Astrocyte of the hippocampus (primary cell): ENCODE data around the gene NXPE4.
A peak's percentile ranks its signal among the peaks of the same experiment; 100 is the strongest.
"Not testable (repeated sequence)": the region's sequence is repeated elsewhere in the genome, so short reads cannot be mapped to it uniquely, and the experiment has no call there.

Experiments used
- DNase-seq: peaks from one replicate; pipeline ENCODE4 v3.0.0; 2011; ENCODE audit warnings: low read depth, low spot score

NXPE4 gene

DNA sequence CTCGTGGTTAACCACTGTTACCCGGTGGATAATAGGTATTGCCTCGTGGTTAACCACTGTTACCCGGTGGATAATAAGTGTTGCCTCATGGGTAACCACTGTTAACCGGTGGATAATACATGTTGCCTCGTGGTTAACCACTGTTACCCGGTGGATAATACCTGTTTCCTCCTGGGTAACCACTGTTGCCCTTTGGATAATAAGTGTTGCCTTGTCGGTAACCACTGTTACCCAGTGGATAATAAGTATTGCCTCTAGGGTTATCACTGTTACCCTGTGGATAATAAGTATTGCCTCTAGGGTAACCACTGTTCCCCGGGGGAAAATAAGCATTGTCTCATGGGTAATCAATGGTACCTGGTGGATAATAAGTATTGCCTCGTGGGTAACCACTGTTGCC is 15.0 kb upstream of the NXPE4 start:
- DNase-seq, result no peak

DNA sequence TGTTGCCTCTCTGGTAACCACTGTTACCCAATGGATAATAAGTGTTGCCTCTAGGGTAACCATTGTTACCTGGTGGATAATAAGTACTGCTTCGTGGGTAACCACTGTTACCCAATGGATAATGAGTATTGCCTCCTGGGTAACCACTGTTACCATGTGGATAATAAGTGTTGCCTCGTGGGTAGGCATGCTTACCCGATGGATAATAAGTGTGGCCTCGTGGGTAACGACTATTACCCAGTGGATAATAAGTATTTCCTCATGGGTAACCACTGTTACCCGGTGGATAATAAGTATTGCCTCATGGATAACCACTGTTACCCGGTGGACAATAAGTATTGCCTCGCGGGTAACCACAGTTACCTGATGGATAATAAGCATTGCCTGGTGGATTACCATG is 13.8 kb upstream of the NXPE4 start:
- no peak for DNase-seq

DNA sequence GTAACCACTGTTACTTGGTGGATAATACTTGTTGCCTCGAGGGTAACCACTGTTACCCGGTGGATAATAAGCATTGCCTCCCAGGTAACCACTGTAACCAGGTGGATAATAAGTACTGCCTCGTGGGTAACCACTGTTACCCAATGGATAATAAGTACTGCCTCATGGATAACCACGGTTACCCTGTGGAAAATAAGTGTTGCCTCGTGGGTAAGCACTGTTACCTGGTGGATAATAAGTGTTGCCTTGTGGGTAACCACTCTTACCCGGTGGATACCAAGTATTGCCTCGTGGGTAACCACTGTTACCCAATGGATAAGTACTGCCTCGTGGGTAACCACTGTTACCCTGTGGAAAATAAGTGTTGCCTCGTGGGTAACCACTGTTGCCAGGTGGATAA is 13.0 kb upstream of the NXPE4 start:
- not testable (repeated sequence) for DNase-seq

DNA sequence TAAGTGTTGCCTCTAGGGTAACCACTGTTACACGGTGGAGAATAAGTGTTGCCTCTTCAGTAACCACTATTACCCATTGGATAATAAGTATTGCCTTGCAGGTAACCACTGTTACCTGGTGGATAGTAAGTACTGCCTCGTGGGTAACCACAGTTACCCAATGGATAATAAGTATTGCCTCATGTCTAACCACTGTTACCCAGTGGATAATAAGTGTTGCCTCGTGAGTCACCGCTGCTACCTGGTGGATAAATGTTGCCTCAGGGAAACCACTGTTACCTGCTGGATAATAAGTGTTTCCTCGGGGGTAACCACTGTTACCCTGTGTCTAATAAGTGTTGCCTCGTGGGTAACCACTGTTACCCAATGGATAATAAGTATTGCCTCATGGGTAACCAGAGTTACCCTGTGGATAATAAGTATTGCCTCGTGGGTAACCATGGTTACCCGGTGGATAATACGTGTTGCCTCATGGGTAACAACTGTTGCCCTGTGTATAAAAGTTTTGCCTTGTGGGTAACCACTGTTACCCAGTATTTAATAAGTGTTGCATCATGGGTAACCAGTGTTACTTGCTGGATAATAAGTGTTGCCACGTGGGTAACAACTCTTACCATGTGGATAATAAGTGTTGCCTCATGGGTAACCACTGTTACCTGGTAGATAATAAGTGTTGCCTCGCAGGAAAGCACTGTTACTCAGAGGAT is 12.3 kb upstream of the NXPE4 start:
- DNase-seq, result no peak

DNA sequence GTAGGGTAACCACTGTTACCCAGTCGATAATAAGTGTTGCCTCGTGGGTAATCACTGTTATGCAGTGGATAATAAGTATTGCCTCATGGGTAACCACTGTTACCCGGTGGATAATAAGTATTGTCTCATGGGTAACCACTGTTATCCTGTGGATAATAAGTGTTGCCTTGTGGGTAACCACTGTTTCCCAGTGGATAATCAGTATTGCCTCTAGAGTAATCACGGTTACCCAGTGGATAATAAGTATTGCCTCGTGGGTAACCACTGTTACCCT is 11.2 kb upstream of the NXPE4 start:
- not testable (repeated sequence) for DNase-seq

DNA sequence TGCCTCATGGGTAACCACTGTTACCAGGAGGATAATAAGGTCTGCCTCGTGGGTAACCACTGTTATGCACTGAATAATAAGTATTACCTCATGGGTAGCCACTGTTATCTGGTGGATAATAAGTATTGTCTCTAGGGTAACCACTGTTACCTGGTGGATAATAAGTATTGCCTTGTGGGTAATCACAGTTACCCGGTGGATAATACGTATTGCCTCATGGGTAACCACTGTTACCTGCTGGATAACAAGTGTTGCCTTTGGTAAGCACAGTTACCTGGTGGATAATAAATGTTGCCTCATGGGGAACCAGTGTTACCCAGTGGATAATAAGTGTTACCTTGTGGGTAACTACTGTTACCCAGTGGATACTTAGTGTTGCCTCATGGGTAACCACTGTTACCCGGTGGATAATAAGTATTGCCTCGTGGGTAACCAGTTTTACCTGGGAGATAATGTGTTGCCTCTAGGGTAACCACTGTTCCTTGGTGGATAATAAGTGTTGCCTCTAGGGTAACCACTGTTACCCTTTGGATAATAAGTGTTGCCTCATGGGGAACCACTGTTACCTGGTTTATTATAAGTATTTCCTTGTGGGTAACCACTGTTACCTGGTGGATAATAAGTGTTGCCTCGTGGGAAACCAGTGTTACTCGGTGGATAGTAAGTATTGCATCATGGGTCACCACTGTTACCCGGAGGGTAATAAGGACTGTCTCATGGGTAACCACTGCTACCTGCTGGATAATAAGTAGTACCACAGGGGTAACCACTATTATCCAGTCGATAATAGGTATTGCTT is 10.6 kb upstream of the NXPE4 start:
- no peak for DNase-seq

DNA sequence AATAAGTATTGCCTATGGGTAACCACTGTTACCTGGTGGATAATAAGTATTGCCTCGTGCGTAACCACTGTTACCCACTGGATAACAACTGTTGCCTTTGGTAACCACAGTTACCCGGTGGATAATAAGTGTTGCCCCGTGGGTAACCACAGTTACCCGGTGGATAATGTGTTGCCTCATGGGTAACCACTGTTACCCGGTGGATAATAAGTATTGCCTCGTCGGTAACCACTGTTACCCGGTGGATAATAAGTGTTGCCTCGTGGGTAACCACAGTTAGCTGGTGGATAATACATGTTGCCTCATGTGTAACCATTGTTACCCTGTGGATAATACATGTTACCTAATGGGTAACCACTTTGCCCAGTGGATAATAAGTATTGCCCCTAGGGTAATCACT is 9.8 kb upstream of the NXPE4 start:
- no peak for DNase-seq

DNA sequence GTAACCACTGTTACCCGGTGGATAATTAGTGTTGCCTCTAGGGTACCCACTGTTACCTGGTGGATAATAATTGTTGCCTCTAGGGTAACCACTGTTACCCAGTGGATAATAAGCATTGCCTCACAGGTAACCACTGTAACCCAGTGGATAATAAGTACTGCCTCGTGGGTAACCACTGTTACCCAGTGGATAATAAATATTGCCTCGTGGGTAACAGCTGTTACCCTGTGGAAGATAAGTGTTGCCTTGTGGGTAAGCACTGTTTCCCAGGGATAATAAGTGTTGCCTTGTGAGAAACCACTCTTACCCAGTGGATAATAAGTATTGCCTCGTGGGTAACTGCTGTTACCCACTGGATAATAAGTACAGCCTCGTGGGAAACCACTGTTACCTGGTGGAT is 9.3 kb upstream of the NXPE4 start:
- no peak for DNase-seq

DNA sequence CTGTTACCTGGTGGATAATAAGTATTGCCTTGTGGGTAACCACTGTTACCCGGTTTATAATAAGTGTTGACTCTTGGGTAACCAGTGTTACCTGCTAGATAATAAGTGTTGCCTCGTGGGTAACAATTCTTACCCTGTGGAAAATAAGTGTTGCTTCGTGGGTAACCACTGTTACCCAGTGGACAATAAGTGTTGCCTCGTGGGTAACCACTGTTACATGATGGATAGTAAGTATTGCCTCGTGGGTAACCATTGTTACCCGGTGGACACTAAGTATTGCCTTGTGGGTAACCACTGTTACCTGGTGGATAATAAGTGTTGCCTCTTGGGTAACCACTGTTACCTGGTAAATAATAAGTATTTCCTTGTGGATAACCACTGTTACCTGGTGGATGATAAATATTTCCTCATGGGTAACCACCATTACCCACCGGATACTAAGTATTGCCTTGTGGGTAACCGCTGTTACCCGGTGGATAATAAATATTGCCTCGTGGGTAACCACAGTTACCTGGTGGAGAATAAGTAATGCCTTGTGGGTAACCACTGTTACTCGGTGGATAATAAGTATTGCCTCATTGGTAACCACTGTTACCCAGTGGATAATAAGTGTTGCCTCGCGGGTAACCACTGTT is 8.7 kb upstream of the NXPE4 start:
- DNase-seq, result no peak

DNA sequence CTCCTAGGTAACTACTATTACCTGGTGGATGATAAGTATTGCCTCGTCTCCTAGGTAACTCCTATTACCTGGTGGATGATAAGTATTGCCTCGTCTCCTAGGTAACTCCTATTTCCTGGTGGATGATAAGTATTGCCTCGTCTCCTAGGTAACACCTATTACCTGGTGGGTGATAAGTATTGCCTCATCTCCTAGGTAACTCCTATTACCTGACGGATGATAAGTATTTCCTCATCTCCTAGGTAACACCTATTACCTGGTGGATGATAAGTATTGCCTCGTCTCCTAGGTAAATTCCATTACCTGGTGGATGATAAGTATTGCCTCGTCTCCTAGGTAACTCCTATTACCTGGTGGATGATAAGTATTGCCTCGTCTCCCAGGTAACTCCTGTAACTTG is 7.6 kb upstream of the NXPE4 start:
- DNase-seq, result not testable (repeated sequence)

DNA sequence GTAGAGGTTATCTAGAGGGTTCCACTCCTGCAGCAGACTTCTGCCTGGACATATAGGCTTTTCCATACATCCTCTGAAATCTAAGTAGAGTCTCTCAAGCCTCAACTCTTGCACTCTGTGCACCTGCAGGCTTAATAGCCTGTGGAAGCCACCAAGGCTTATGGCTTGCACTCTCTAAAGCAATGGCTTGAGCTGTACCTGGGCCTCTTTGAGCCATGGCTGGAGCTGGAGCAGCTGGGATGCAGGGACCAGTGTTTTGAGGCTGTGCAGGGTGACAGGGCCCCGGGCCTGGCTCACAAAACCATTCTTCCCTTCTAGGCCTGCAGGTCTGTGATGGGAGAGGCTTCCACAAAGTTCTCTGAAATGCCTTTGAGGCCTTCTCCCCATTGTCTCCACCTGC is 2.9 kb upstream of the NXPE4 start:
- DNase-seq, result no peak

DNA sequence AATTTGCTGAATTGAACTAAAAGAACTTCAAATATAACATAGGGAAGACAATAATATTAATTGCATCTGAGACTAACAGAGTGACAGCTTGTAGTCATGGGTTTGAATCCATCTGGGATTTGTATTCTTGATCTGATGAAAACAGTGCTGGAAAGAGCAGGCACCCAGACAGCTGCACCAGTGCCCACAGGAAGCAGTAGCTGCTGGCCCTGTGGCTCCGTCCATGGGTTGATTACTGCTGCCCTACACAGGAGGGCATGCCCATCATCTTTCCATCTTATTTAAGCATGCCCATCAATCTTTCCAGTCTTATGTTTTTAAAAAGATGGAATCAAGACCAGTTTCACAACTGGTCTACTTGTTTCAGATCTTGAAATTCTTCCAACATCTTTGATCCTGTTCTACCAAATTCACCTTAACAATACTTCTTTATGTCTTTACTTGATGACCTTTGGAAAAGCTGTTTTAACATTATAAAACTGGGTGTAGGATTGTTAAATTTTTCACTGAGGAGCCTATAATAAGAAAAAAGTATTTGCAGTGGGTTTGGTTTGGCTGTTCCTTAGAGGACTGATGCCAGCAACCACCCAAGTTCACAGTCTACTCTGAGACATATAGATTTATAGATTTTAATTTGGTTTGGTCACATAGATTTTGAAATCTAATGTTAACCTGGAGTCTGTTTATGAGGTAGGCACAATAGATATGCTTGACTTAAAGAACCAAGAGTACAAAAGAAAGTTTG is 761 bp upstream of the NXPE4 start:
- no peak for DNase-seq

DNA sequence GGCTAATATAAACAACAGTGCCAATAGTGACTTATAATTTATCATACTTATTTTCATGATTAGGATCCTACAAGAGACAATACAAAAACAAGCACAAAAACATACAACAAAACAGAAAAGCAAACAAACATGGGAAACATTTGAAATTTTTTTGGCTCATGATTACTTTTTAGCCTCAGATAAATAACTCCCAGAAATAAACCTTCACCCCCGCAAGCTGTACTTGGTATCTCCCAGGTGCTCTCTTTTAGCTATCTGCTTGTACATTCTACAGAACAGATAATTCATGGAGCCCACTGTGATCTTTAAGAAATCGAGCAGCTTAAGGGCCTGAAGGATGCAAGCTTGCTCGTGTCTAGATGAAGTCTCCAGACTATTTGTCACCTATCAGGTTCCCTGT is 883 bp downstream of the NXPE4 start:
- DNase-seq, result no peak

DNA sequence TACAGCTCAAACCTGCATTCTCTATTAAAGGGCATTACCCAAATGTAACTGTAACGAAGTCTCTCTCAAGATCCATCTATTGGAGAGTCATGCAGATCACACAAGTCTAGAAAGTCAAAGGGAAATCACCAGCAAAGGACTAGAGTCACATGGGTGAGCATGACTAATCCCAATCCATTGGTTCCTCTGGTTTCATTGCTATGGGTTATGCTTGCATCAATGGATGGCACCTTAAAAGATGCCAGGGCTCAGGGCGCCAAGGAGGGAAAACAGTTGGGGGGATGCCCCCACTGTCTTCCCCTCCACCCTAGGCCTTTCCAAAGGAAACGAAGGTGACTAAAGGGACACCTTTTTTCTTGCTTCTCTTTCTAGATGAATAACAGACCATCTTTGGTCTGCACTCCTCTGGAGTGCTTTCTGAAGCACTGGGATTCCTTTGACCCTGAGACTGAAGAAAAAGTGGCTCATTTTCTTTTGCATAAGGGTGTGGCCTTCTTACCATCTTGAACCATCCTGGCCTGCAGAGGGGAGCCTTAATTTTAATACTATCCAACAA is 8.1 kb downstream of the NXPE4 start:
- DNase-seq, result no peak

DNA sequence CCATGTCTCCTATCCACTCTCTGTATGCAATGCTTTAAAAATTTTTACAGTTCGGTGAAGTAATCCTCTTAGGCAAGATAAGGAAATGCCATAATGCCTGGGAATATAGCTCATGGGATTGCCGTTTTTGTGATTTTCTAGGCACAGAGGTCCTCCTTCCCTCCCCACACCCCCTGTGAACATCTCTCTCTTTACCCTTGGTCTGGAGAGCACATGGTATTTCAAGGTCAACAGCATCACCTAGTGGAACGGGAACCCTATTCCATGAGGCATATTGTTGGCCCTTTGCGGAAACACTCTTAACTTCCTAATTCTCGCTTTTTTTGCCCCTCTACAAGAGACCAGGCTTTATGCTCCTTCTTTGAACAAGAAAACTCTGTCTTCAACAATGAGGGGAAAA is 8.8 kb downstream of the NXPE4 start:
- no peak for DNase-seq

DNA sequence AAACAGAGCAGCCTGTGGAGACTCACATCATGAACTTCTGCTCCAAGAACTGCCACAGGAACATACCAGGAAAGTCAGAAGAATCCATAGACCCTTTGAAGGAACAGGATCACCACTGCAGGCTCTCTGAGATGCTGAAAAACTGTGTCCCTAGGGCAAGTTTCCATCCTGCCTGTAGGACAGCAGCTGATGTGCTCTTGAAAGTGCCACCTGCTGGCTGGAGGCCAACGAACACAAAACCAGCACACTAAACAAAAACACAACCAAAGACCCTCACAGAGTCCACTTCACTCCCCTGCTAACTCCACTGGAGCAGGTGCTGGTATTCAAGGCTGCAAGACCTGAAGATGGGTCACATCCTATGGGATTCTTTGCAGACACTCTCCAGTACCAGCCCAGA is 23.9 kb downstream of the NXPE4 start:
- no peak for DNase-seq

DNA sequence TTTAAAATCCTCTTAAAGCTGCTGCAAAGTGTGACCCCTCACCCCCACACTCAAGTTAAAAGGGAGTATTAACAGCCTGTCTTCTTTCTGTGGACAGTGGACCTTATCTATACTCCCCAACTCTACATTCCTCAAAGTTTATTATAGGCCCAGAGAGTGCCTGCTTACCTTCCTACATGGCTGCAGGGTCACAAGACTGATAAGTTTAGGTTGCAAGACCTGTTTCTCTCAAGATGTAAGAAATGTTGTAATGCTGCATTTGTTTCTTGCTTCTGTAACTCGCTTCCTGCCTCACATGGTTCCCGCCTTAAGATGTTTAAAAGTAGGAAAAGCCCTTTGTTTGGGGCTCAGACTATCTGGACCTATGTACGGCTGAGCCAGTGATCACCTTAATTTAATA is 25.8 kb downstream of the NXPE4 start:
- DNase-seq, result no peak

DNA sequence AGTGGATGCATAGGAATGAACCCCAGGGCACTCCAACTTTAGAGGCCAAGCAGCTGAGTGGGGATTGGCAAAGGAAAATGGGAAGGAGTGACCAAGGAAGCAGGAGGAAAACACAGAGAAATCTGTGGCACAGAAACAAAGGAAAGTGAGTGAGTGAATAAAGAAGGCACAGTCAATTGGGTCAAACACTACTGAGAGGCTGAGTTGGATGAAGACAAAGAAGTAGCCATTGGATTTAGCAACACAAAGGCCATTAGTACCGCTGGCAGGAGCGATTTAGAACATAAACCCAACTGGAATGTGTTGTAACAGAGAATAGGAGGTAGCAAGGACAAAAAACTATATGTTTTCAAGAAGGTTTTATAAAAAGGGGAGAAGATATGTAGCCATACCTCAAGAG is 29.3 kb downstream of the NXPE4 start:
- DNase-seq, result no peak

DNA sequence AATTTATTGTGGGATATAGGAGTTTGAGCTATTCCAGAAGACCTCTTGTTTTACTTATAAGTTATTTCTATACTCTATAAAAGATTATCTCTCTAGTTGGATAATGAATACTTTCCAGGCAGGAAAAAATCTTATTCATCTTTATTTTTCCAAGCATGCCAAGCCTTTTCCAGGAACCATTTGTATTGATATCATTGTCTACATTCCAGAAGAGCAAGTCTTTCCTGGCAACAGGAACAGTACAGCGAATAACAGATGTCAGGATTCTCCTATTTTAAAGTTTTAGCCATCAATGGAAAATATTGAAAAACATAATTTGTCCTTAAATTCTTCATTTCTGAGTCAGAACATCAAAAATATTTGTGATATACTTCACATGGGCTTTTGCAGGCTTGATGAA is 30.8 kb downstream of the NXPE4 start:
- DNase-seq, result no peak

DNA sequence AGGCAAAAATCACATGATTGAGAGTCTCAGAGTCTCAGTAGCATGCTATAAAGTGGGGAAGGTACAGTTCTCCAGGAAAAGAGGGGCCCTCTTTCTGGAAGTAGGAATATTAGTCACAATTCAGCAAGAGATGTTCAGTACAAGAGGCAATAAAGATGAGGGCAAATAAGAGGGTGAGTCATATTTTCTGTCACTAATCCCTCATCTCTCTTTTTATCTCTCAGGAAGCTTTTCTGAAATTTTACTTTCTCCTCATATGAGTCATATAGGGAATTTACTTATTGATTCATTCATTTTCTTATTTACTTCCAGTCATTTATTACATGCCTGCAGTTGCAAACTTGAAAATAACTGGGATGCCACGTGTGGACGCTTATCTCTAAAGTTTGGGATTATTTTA is 32.5 kb downstream of the NXPE4 start:
- DNase-seq, result no peak

DNA sequence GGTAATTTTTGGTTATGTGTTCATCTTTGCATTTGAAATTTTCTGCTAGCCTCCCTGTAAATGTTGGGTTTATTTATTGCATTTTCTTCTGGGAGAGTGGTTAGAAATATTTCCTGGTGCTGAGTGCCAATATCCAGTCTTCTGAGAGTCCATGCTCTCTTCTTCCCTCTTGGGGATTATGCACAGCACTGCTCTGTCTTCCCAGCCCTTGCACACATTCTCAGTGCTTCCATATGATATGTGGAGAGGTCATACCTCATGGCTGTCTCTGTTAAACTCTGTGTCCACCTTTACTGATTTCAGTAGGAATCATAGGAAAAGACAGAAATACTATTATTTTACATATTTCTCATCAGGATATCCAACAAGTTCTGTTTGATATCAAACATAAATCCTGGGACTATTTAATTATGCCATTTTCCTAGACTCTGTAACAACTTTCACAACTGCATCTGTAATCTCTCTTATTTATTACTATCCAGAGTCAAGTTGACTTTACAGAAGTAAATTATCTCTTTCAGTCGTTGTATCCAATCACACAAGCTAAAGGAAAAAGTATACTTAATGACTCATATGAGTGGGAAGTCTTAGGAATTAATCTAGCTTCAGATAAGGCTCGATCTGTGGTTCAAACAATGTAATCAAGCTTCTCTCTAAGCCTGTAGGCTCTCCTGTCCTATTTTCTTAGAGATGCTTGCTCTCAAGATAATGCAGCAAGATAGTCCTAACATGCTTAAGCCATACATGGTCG is 33.2 kb downstream of the NXPE4 start:
- DNase-seq, result peak; percentile 29
